Stomach (tissue), 4 donors: ENCODE data around the gene CFTR.

Experiments
- EP300 ChIP-seq: sonication (generic); formaldehyde crosslinking; IDR thresholded peaks from one replicate; pipeline ENCODE4 v1.6.1; 2017; ENCODE audit warnings: antibody characterized with exemption
- TF ChIP-seq, protein P1 (sequence below), 7 experiments: fragments of 450-650 bp in 4 of 7; fragments of 200-600 bp in 3 of 7; sonication (generic) in 3 of 7; IDR thresholded peaks; one replicate each; pipeline ENCODE4 v1.5.1; 2016 to 2019; ENCODE audit warnings: antibody characterized with exemption in 7 of 7, control low read depth in 2 of 7, mild to moderate bottlenecking in 1 of 7

DNA sequence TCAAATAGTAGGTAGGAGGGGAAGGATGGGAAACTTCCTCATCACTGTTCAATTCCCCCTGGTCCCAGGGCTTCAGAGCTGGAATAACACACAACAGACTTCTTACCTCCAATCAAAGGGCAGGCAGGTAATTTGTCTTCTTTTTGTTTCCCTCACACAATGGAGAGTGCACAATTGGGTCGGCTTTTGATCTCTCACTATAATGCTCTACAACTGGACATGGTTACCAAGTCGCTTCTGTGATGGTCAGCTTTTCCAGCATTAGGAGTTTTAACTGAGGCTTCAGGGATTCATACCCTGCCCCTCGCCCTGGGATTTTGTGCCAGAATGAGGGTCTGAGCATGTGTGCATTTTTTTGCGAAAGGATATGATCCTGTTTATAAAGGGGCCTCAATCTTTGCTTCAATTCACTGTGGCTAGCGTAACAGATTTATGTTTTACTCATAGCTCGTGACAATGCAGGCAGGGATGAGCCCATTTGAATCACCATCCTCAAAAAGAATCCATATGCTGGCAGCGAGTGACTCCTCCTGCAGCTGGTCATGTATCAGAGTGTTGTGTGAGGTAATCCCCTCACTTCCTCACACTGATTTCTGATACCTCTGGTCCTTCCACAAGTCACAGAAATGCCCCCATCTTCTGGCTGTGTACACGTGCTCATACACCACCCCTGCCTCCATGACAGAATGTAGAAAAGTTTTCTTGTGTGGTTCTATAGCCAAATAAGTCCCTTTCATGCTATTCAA, 203.8 kb downstream of the CFTR start:
- TF ChIP-seq EP300: no peak
- TF ChIP-seq, protein P1, sequence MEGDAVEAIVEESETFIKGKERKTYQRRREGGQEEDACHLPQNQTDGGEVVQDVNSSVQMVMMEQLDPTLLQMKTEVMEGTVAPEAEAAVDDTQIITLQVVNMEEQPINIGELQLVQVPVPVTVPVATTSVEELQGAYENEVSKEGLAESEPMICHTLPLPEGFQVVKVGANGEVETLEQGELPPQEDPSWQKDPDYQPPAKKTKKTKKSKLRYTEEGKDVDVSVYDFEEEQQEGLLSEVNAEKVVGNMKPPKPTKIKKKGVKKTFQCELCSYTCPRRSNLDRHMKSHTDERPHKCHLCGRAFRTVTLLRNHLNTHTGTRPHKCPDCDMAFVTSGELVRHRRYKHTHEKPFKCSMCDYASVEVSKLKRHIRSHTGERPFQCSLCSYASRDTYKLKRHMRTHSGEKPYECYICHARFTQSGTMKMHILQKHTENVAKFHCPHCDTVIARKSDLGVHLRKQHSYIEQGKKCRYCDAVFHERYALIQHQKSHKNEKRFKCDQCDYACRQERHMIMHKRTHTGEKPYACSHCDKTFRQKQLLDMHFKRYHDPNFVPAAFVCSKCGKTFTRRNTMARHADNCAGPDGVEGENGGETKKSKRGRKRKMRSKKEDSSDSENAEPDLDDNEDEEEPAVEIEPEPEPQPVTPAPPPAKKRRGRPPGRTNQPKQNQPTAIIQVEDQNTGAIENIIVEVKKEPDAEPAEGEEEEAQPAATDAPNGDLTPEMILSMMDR (IDR thresholded peaks at IDR 0.05): no peak
